Neural progenitor cell (in vitro differentiated cells): ENCODE measurements around the gene PTPN11. TPM values are rescaled to one million over a fixed set of nuclear protein-coding genes. Genes with fewer than 3 reads are reported as not detected.
A peak's percentile ranks its signal among the peaks of the same experiment; 100 is the strongest.

Source experiments
- DNase-seq: peaks from one replicate; pipeline ENCODE4 v3.0.0-alpha.2; 2016; ENCODE audit warnings: low spot score
- H2AFZ ChIP-seq: fragments of 200-600 bp; sonication (generic); replicated peaks from 2 replicates; pipeline ENCODE4 v1.6.1; 2016; ENCODE audit warnings: antibody characterized with exemption
- H3F3A ChIP-seq: fragments of 200-600 bp; sonication (generic); 2 replicates; pipeline ENCODE4 v1.6.1; 2016; ENCODE audit warnings: antibody characterized with exemption, low read depth
- H3K27ac ChIP-seq: fragments of 200-600 bp; sonication (generic); 2 replicates; pipeline ENCODE4 v1.5.1; 2016; ENCODE audit warnings: mild to moderate bottlenecking
- H3K27me3 ChIP-seq: fragments of 200-600 bp; sonication (generic); 2 replicates; pipeline ENCODE4 v1.6.1; 2016; ENCODE audit warnings: mild to moderate bottlenecking, moderate library complexity
- H3K36me3 ChIP-seq: fragments of 200-600 bp; sonication (generic); 2 replicates; pipeline ENCODE4 v1.5.1; 2016
- H3K4me1 ChIP-seq: fragments of 200-600 bp; sonication (generic); 2 replicates; pipeline ENCODE4 v1.6.1; 2016; ENCODE audit warnings: mixed run types
- H3K4me2 ChIP-seq: fragments of 200-600 bp; sonication (generic); 2 replicates; pipeline ENCODE4 v1.6.1; 2016
- H3K4me3 ChIP-seq: fragments of 200-600 bp; sonication (generic); 2 replicates; pipeline ENCODE4 v1.5.1; 2016
- H3K79me2 ChIP-seq: fragments of 200-600 bp; sonication (generic); 2 replicates; pipeline ENCODE4 v1.6.1; 2016; ENCODE audit warnings: low read depth
- H3K9ac ChIP-seq: fragments of 200-600 bp; sonication (generic); 2 replicates; pipeline ENCODE4 v1.6.1; 2016
- H3K9me3 ChIP-seq: fragments of 200-600 bp; sonication (generic); 2 replicates; pipeline ENCODE4 v1.5.1; 2016; ENCODE audit warnings: low read depth
- H4K20me1 ChIP-seq: fragments of 200-600 bp; sonication (generic); 2 replicates; pipeline ENCODE4 v1.6.1; 2016; ENCODE audit warnings: low read depth
- H3K27ac Mint-ChIP-seq: 3 replicates; pipeline ENCODE4 v1.8.0; 2021; ENCODE audit warnings: mixed read lengths
- H3K27me3 Mint-ChIP-seq: 2 replicates; pipeline ENCODE4 v1.8.0; 2022; ENCODE audit warnings: low read depth, mild to moderate bottlenecking, inconsistent platforms, moderate library complexity, mixed read lengths; ENCODE audit not compliant: insufficient read depth
- H3K36me3 Mint-ChIP-seq: 3 replicates; pipeline ENCODE4 v1.8.0; 2021; ENCODE audit warnings: mixed read lengths
- H3K4me1 Mint-ChIP-seq: 3 replicates; pipeline ENCODE4 v1.8.0; 2021; ENCODE audit warnings: mixed read lengths
- H3K4me3 Mint-ChIP-seq: 3 replicates; pipeline ENCODE4 v1.8.0; 2021; ENCODE audit warnings: mild to moderate bottlenecking, moderate library complexity, mixed read lengths
- H3K9me3 Mint-ChIP-seq: 3 replicates; pipeline ENCODE4 v1.8.0; 2020; ENCODE audit warnings: mixed read lengths
- CTCF ChIP-seq: fragments of 200-600 bp; sonication (generic); IDR thresholded peaks from 2 replicates; pipeline ENCODE4 v1.5.1; 2017; ENCODE audit warnings: antibody characterized with exemption, mild to moderate bottlenecking
- EZH2 ChIP-seq: fragments of 200-600 bp; sonication (generic); IDR thresholded peaks from 2 replicates; pipeline ENCODE4 v1.6.1; 2017; ENCODE audit warnings: antibody characterized with exemption, mild to moderate bottlenecking, moderate library complexity
- EZH2phosphoT487 ChIP-seq: fragments of 200-600 bp; sonication (generic); IDR thresholded peaks from 2 replicates; pipeline ENCODE4 v1.6.1; 2017; ENCODE audit warnings: antibody characterized with exemption
- total RNA-seq: library from RNA; depleted of rRNA; stranded (reverse); fragments of >200 nt; gene quantifications from 2 replicates; pipeline ENCODE4 v1.2.3, GENCODE V29; 2015; ENCODE audit warnings: low replicate concordance

PTPN11 gene
- total RNA-seq, 1 donor from 2014 or later, result 85.2 TPM

- peak; percentile 24 for TF ChIP-seq CTCF
- TF ChIP-seq EZH2, result no peak
- no peak for TF ChIP-seq EZH2phosphoT487
- Histone ChIP-seq H4K20me1 (peaks cover 51% of the 10 kb centered on the region), H2AFZ (peak overlapping the region; percentile 96), H3K9me3 (no peaks in the 10 kb centered on the region), H3K4me2 (peak overlapping the region; percentile 82), H3K36me3 (no peaks in the 10 kb centered on the region), H3K4me3 (peak overlapping the region; percentile 99), H3F3A (peaks cover 8% of the 10 kb centered on the region), H3K79me2 (peaks cover 67% of the 10 kb centered on the region), H3K9ac (peak overlapping the region; percentile 91), H3K4me1 (peaks cover 6% of the 10 kb centered on the region), H3K27me3 (no peaks in the 10 kb centered on the region), H3K27ac (peak overlapping the region; percentile 90)
- DNase-seq, result peak; percentile 75
- H3K4me3 Mint-ChIP-seq, result peak overlapping the region; percentile 98
- peaks cover 15% of the 10 kb centered on the region for H3K4me1 Mint-ChIP-seq
- H3K9me3 Mint-ChIP-seq, result no peaks in the 10 kb centered on the region
- H3K36me3 Mint-ChIP-seq, result peaks cover 2% of the 10 kb centered on the region
- H3K27ac Mint-ChIP-seq, result peak overlapping the region; percentile 94
- peaks cover 6% of the 10 kb centered on the region for H3K27me3 Mint-ChIP-seq
Observed at GRCh38 chr12:112419297-112420133, 768 bp downstream of the PTPN11 start.

GRCh38 chr12:112420740-112421139 is 2.0 kb downstream of the PTPN11 start:
- Histone ChIP-seq H3F3A (peaks cover 8% of the 10 kb centered on the region), H3K27me3 (no peaks in the 10 kb centered on the region), H2AFZ (no peak overlapping the region), H3K79me2 (peaks cover 79% of the 10 kb centered on the region), H3K4me2 (peak overlapping the region; percentile 82), H3K4me3 (no peak overlapping the region), H3K4me1 (peaks cover 6% of the 10 kb centered on the region), H4K20me1 (peaks cover 54% of the 10 kb centered on the region), H3K9me3 (no peaks in the 10 kb centered on the region), H3K9ac (no peak overlapping the region), H3K27ac (no peak overlapping the region), H3K36me3 (no peaks in the 10 kb centered on the region)
- no peak for DNase-seq
- no peak for TF ChIP-seq EZH2
- TF ChIP-seq CTCF, result no peak
- no peak for TF ChIP-seq EZH2phosphoT487
- peaks cover 2% of the 10 kb centered on the region for H3K36me3 Mint-ChIP-seq
- peaks cover 15% of the 10 kb centered on the region for H3K4me1 Mint-ChIP-seq
- H3K4me3 Mint-ChIP-seq, result peak overlapping the region; percentile 98
- H3K27ac Mint-ChIP-seq, result no peak overlapping the region
- H3K27me3 Mint-ChIP-seq, result peaks cover 2% of the 10 kb centered on the region
- no peaks in the 10 kb centered on the region for H3K9me3 Mint-ChIP-seq

GRCh38 chr12:112421363-112421762 is 2.6 kb downstream of the PTPN11 start:
- Histone ChIP-seq H3F3A (peaks cover 8% of the 10 kb centered on the region), H3K4me1 (peaks cover 6% of the 10 kb centered on the region), H3K27me3 (no peaks in the 10 kb centered on the region), H2AFZ (no peak overlapping the region), H3K27ac (no peak overlapping the region), H3K79me2 (peaks cover 85% of the 10 kb centered on the region), H3K4me2 (no peak overlapping the region), H3K36me3 (no peaks in the 10 kb centered on the region), H3K4me3 (no peak overlapping the region), H3K9me3 (no peaks in the 10 kb centered on the region), H4K20me1 (peaks cover 60% of the 10 kb centered on the region), H3K9ac (no peak overlapping the region)
- Mint-ChIP-seq H3K27ac (no peak overlapping the region), H3K27me3 (peaks cover 2% of the 10 kb centered on the region), H3K36me3 (peaks cover 2% of the 10 kb centered on the region), H3K4me3 (no peak overlapping the region), H3K9me3 (no peaks in the 10 kb centered on the region), H3K4me1 (peaks cover 15% of the 10 kb centered on the region)
- no peak for DNase-seq
- no peak for TF ChIP-seq CTCF
- TF ChIP-seq EZH2, result no peak
- no peak for TF ChIP-seq EZH2phosphoT487
